Measurements from ENCODE around the gene ALKBH6.
A peak's percentile ranks its signal among the peaks of the same experiment; 100 is the strongest.
"Not testable (repeated sequence)": the region's sequence is repeated elsewhere in the genome, so short reads cannot be mapped to it uniquely, and the experiment has no call there.

Gene ALKBH6

GRCh38 chr19:35986664-35987570 lies 27.1 kb downstream of the ALKBH6 start:
- DNase-seq (ENCODE audit: low read depth in 2 of 2), result no peak
- peak overlapping the region; percentile 21 to 25 for H3K4me3 ChIP-seq (replicated peaks in 1 of 2; ENCODE audit: low read depth in 2 of 2, low read length in 2 of 2)
- TF ChIP-seq CTCF (IDR thresholded peaks at IDR 0.05; ENCODE audit: low read depth, low read length), result no peak

GRCh38 chr19:35986111-35986510 lies 27.9 kb downstream of the ALKBH6 start:
- DNase-seq (ENCODE audit: low read depth in 2 of 2), result no peak
- no peak overlapping the region for H3K4me3 ChIP-seq (replicated peaks in 1 of 2; ENCODE audit: low read depth in 2 of 2, low read length in 2 of 2)
- no peak for TF ChIP-seq CTCF (IDR thresholded peaks at IDR 0.05; ENCODE audit: low read depth, low read length)

DNA sequence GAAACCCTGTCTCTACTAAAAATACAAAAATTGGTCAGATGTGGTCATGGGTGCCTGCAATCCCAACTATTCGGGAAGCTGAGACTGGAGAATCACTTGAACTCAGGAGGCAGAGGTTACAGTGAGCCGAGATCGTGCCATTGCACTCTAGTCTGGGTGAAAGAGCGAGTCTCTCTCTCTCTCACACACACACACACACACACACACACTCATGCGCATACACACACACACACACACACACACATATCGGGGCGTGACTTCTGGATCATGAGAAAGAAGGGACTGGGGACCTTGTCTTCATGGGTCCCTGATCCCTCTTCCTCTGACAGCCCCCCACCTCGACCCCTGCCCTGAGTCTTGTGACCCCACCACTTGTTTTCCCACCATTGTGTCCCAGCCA lies 30.8 kb downstream of the ALKBH6 start:
- no peak for TF ChIP-seq CTCF (IDR thresholded peaks at IDR 0.05; ENCODE audit: low read depth, low read length)
- H3K4me3 ChIP-seq (replicated peaks in 1 of 2; ENCODE audit: low read depth in 2 of 2, low read length in 2 of 2), result no peak overlapping the region
- DNase-seq (ENCODE audit: low read depth in 2 of 2), result no peak

- not testable (repeated sequence) for H3K4me3 ChIP-seq (replicated peaks in 1 of 2; ENCODE audit: low read depth in 2 of 2, low read length in 2 of 2); DNase-seq (ENCODE audit: low read depth in 2 of 2)
These were observed 33.0 kb downstream of the ALKBH6 start for GRCh38 chr19:35980997-35981396.

- TF ChIP-seq CTCF (IDR thresholded peaks at IDR 0.05; ENCODE audit: low read depth, low read length), result no peak
- no peak for DNase-seq (ENCODE audit: low read depth in 2 of 2)
- H3K4me3 ChIP-seq (replicated peaks in 1 of 2; ENCODE audit: low read depth in 2 of 2, low read length in 2 of 2), result no peak overlapping the region
These were observed 35.1 kb downstream of the ALKBH6 start for GRCh38 chr19:35978832-35979365.

GRCh38 chr19:35978271-35978670 lies 35.7 kb downstream of the ALKBH6 start:
- TF ChIP-seq CTCF (IDR thresholded peaks at IDR 0.05; ENCODE audit: low read depth, low read length), result no peak
- DNase-seq (ENCODE audit: low read depth in 2 of 2), result no peak
- no peak overlapping the region for H3K4me3 ChIP-seq (replicated peaks in 1 of 2; ENCODE audit: low read depth in 2 of 2, low read length in 2 of 2)

- DNase-seq (ENCODE audit: low read depth in 2 of 2), result no peak
- no peak overlapping the region for H3K4me3 ChIP-seq (replicated peaks in 1 of 2; ENCODE audit: low read depth in 2 of 2, low read length in 2 of 2)
- no peak for TF ChIP-seq CTCF (IDR thresholded peaks at IDR 0.05; ENCODE audit: low read depth, low read length)
These were observed 36.4 kb downstream of the ALKBH6 start for GRCh38 chr19:35977446-35978222.
